ENCODE data around the gene KIRREL1. TPM values are rescaled to one million over a fixed set of nuclear protein-coding genes. Genes with fewer than 3 reads are reported as not detected.

KIRREL1 gene
- total RNA-seq, 1 donor from 2014 or later, result 39.5 TPM

- Histone ChIP-seq H3K4me3 (no peak overlapping the region), H3K9me3 (ENCODE audit: low read depth) (no peaks in the 10 kb centered on the region), H3K9ac (no peak overlapping the region), H3K27ac (no peak overlapping the region), H3K4me2 (no peak overlapping the region), H2AFZ (replicated peaks) (no peak overlapping the region), H4K20me1 (ENCODE audit: low read depth) (no peaks in the 10 kb centered on the region), H3K79me2 (ENCODE audit: low read depth) (no peaks in the 10 kb centered on the region), H3K27me3 (no peaks in the 10 kb centered on the region), H3F3A (ENCODE audit: low read depth) (peaks cover 9% of the 10 kb centered on the region), H3K36me3 (peaks cover 10% of the 10 kb centered on the region), H3K4me1 (no peaks in the 10 kb centered on the region)
- H3K4me3 Mint-ChIP-seq, result no peak overlapping the region
- H3K27ac Mint-ChIP-seq, result no peak overlapping the region
- peaks cover 53% of the 10 kb centered on the region for H3K36me3 Mint-ChIP-seq
- peaks cover 9% of the 10 kb centered on the region for H3K27me3 Mint-ChIP-seq (ENCODE audit: insufficient read depth, low read depth)
- no peaks in the 10 kb centered on the region for H3K9me3 Mint-ChIP-seq
- DNase-seq (ENCODE audit: low spot score), result no peak
- no peak for TF ChIP-seq EZH2 (IDR thresholded peaks at IDR 0.05)
- no peak for TF ChIP-seq CTCF (IDR thresholded peaks at IDR 0.05)
- TF ChIP-seq EZH2phosphoT487 (IDR thresholded peaks at IDR 0.05), result no peak
- H3K4me1 Mint-ChIP-seq, result peaks cover 9% of the 10 kb centered on the region
These were observed 96.0 kb downstream of the KIRREL1 start for GRCh38 chr1:158089476-158089875.

GRCh38 chr1:158089925-158090637 is 96.6 kb downstream of the KIRREL1 start:
- Mint-ChIP-seq H3K36me3 (peaks cover 55% of the 10 kb centered on the region), H3K4me3 (no peak overlapping the region)

GRCh38 chr1:158093376-158093775 is 99.9 kb downstream of the KIRREL1 start:
- H3K27me3 Mint-ChIP-seq (ENCODE audit: insufficient read depth, low read depth), result peaks cover 9% of the 10 kb centered on the region
- H3K36me3 Mint-ChIP-seq, result peaks cover 45% of the 10 kb centered on the region

More at GRCh38 chr1:158089925-158090637, 96.6 kb downstream of the KIRREL1 start:
- Histone ChIP-seq H3K4me3 (no peak overlapping the region), H3K4me2 (no peak overlapping the region), H3F3A (ENCODE audit: low read depth) (peaks cover 9% of the 10 kb centered on the region), H3K79me2 (ENCODE audit: low read depth) (no peaks in the 10 kb centered on the region), H3K9me3 (ENCODE audit: low read depth) (no peaks in the 10 kb centered on the region), H2AFZ (replicated peaks) (no peak overlapping the region), H4K20me1 (ENCODE audit: low read depth) (no peaks in the 10 kb centered on the region), H3K4me1 (no peaks in the 10 kb centered on the region), H3K36me3 (peaks cover 9% of the 10 kb centered on the region), H3K27ac (no peak overlapping the region), H3K27me3 (no peaks in the 10 kb centered on the region), H3K9ac (no peak overlapping the region)
- no peak for DNase-seq (ENCODE audit: low spot score)
- H3K9me3 Mint-ChIP-seq, result no peaks in the 10 kb centered on the region
- H3K4me1 Mint-ChIP-seq, result peaks cover 9% of the 10 kb centered on the region
- TF ChIP-seq EZH2 (IDR thresholded peaks at IDR 0.05) (no peak), EZH2phosphoT487 (IDR thresholded peaks at IDR 0.05) (no peak), CTCF (IDR thresholded peaks at IDR 0.05) (no peak)
- H3K27ac Mint-ChIP-seq, result no peak overlapping the region
- peaks cover 9% of the 10 kb centered on the region for H3K27me3 Mint-ChIP-seq (ENCODE audit: insufficient read depth, low read depth)

More at GRCh38 chr1:158093376-158093775, 99.9 kb downstream of the KIRREL1 start:
- Histone ChIP-seq H3F3A (ENCODE audit: low read depth) (no peaks in the 10 kb centered on the region), H4K20me1 (ENCODE audit: low read depth) (no peaks in the 10 kb centered on the region), H3K79me2 (ENCODE audit: low read depth) (no peaks in the 10 kb centered on the region), H3K4me2 (no peak overlapping the region), H3K4me3 (no peak overlapping the region), H3K9me3 (ENCODE audit: low read depth) (no peaks in the 10 kb centered on the region), H3K9ac (no peak overlapping the region), H3K36me3 (peaks cover 4% of the 10 kb centered on the region), H3K27me3 (no peaks in the 10 kb centered on the region), H2AFZ (replicated peaks) (no peak overlapping the region), H3K27ac (no peak overlapping the region), H3K4me1 (peaks cover 4% of the 10 kb centered on the region)
- DNase-seq (ENCODE audit: low spot score), result no peak
- TF ChIP-seq EZH2 (IDR thresholded peaks at IDR 0.05) (no peak), EZH2phosphoT487 (IDR thresholded peaks at IDR 0.05) (no peak), CTCF (IDR thresholded peaks at IDR 0.05) (no peak)
- Mint-ChIP-seq H3K4me1 (peaks cover 2% of the 10 kb centered on the region), H3K9me3 (no peaks in the 10 kb centered on the region), H3K4me3 (no peak overlapping the region), H3K27ac (no peak overlapping the region)

All from neural progenitor cell (in vitro differentiated cells).